ENCODE results near the gene PRRT4. TPM values are rescaled to one million over a fixed set of nuclear protein-coding genes. Genes with fewer than 3 reads are reported as not detected.
A peak's percentile ranks its signal among the peaks of the same experiment; 100 is the strongest.

The PRRT4 gene
- total RNA-seq, 1 donor from 2014 or later, result 1.6 TPM

DNA sequence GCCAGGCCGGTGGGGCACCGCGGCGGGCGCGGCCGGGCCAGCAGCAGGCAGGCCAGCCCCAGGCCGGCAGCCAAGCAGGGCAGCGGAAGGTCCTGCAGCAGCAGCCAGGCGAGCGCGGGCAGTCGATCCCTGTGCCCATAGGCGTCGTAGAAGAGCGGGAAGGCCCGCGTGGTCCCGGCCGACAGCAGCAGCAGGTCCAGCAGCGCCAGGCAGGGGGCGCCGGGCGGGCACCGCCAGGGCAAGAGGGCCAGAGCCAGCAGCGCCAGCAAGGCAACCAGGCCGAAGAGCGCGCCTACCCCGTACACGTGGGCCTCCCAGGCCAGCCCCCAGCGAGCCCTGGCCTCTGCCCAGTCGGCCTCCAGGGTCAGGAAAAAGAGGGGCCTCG lies 9.3 kb downstream of the PRRT4 start:
- TF ChIP-seq, protein P1, sequence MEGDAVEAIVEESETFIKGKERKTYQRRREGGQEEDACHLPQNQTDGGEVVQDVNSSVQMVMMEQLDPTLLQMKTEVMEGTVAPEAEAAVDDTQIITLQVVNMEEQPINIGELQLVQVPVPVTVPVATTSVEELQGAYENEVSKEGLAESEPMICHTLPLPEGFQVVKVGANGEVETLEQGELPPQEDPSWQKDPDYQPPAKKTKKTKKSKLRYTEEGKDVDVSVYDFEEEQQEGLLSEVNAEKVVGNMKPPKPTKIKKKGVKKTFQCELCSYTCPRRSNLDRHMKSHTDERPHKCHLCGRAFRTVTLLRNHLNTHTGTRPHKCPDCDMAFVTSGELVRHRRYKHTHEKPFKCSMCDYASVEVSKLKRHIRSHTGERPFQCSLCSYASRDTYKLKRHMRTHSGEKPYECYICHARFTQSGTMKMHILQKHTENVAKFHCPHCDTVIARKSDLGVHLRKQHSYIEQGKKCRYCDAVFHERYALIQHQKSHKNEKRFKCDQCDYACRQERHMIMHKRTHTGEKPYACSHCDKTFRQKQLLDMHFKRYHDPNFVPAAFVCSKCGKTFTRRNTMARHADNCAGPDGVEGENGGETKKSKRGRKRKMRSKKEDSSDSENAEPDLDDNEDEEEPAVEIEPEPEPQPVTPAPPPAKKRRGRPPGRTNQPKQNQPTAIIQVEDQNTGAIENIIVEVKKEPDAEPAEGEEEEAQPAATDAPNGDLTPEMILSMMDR (IDR thresholded peaks at IDR 0.05; ENCODE audit: borderline replicate concordance), result peak; percentile 62
- Histone ChIP-seq H3K4me1 (peaks cover 18% of the 10 kb centered on the region), H3K4me3 (peak overlapping the region; percentile 58), H3K27me3 (ENCODE audit: low read depth) (peaks cover 43% of the 10 kb centered on the region), H3K27ac (replicated peaks) (no peak overlapping the region), H3K36me3 (no peaks in the 10 kb centered on the region), H3K9me3 (replicated peaks) (no peaks in the 10 kb centered on the region)
- peak; percentile 39 for DNase-seq
- intact Hi-C loops (cut with micrococcal nuclease), result no loop called here

DNA sequence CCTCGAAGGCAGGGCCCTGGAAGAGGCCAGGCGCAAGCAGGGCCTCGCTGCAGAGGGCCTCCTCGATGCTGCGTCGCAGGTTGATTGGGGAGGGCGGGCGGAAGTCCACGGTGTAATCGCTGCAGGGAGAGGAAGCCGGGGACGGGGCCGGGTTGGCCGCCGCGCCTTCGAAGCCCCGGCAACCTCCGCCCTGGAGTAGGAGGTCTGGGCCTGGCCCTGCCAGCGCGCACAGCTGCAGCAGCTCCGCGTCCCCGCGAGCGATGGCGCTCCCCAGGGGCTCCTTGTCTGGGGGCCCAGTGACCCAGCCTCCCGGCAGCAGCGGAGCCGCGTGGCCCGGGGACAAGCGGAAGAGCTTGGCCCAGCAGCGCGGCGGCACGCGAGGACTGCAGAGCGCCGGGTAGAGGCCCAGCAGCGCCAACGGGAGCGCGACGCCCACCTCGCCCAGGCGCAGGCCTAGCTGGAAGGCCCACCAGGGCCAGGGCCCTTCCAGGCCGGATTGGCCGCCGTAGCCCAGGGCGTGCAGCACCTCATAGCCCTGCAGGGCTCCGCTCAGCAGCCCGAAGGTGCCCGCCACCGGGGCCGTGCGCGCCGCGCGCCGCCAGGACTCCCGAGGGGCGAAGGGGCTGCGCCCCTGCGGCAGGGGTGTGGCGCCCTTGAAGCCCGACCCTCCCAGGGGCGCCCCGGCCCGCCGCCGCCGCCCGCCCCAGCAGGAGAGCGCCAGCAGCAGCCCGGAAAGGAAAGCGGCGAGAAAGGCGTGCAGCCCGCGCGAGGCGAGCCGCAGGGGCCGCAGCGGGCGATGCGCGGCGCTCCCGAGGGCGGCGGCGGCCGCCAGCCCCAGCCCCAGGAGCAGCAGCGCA lies 10.0 kb downstream of the PRRT4 start:
- intact Hi-C loops (cut with micrococcal nuclease), result no loop called here
- DNase-seq, result peak; percentile 21
- TF ChIP-seq, protein P1 (IDR thresholded peaks at IDR 0.05; ENCODE audit: borderline replicate concordance), result no peak

DNA sequence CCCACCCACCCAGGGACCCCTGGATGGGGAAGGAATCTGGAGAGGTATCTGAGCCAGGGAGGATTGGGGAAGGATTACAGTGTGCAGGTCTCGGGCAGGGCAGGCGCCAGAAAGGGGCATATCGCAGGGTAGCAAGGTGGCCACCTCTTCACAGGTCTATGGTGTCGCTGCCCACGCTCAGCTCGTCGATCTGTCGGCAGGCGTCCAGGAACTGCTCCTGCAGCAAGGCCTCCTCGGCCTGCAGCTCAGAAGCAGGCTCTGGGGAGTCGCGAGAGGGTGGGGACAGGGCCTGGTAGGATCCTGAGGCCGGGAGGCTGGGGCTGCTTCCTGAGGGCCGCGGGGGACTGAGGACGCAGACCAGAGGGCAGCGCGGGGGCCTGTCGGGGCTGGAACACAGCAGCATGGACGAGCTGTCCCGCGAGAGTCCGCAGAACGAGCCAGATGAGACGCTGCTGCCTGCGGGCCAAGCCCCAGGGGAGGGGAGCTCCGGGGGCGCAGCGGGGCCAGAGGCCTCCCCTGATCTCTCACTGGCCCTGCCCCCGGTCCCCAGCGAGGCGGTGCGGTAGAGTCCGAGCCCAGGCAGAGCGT lies 10.7 kb downstream of the PRRT4 start:
- Histone ChIP-seq H3K36me3 (no peaks in the 10 kb centered on the region), H3K4me1 (peaks cover 12% of the 10 kb centered on the region), H3K4me3 (peak overlapping the region; percentile 58), H3K9me3 (replicated peaks) (no peaks in the 10 kb centered on the region), H3K27me3 (ENCODE audit: low read depth) (peaks cover 43% of the 10 kb centered on the region), H3K27ac (replicated peaks) (no peak overlapping the region)
- intact Hi-C loops (cut with micrococcal nuclease), result no loop called here
- TF ChIP-seq, protein P1 (IDR thresholded peaks at IDR 0.05; ENCODE audit: borderline replicate concordance), result no peak
- DNase-seq, result peak; percentile 23

More for the DNA sequence above, 10.0 kb downstream of the PRRT4 start:
- Histone ChIP-seq H3K36me3 (no peaks in the 10 kb centered on the region), H3K27me3 (ENCODE audit: low read depth) (peaks cover 43% of the 10 kb centered on the region), H3K4me3 (peak overlapping the region; percentile 58), H3K9me3 (replicated peaks) (no peaks in the 10 kb centered on the region), H3K4me1 (peaks cover 15% of the 10 kb centered on the region), H3K27ac (replicated peaks) (no peak overlapping the region)

DNA sequence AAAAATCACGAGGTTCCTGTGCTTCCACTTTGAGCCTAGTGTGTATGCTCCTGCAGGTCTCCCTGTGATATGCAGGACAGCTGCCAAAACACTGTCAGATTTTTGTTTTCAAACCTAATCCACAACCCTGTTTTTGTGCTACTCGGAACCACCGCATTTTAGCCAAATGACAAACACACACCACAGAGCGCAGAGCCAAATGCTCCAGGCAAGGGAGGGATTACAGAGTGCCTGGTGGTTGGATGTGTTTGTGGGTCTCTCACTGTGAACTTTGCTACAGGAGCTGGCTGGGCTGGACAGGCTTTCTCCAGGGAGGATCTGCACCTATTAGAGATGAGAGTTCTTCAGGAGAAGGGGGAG lies 12.0 kb downstream of the PRRT4 start:
- Histone ChIP-seq H3K4me3 (no peak overlapping the region), H3K4me1 (peaks cover 12% of the 10 kb centered on the region), H3K27me3 (ENCODE audit: low read depth) (peaks cover 38% of the 10 kb centered on the region), H3K36me3 (no peaks in the 10 kb centered on the region), H3K27ac (replicated peaks) (no peak overlapping the region), H3K9me3 (replicated peaks) (no peaks in the 10 kb centered on the region)
- intact Hi-C loops (cut with micrococcal nuclease), result no loop called here
- DNase-seq, result no peak
- TF ChIP-seq, protein P1 (IDR thresholded peaks at IDR 0.05; ENCODE audit: borderline replicate concordance), result no peak

DNA sequence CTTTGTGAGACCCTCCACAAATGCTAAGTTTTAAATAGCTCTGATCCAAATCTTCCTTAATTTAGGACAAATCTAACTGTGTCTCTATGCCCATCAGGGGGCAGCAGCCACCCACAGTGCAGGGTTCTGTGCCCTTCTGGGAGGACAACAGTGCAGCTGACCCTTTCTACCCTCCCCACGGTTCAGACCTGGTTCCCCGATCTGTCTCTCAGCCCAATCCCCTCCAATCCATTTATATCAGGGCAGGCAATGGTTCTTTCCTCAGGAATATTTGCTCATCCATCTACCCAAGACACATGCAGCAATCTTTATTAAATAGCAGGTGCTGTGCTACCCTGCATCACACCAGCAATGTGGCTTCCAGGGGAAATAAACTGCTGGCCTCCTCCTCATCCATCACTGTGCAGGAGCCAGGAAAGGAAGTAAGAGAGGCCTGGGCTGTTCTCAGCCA lies 13.8 kb downstream of the PRRT4 start:
- peaks cover 27% of the 10 kb centered on the region for H3K4me1 ChIP-seq
- no peaks in the 10 kb centered on the region for H3K9me3 ChIP-seq (replicated peaks)
- intact Hi-C loops (cut with micrococcal nuclease), result no loop called here
- H3K4me3 ChIP-seq, result no peak overlapping the region
- H3K27me3 ChIP-seq (ENCODE audit: low read depth), result peaks cover 23% of the 10 kb centered on the region
- H3K36me3 ChIP-seq, result no peaks in the 10 kb centered on the region
- no peak overlapping the region for H3K27ac ChIP-seq (replicated peaks)
- TF ChIP-seq, protein P1 (IDR thresholded peaks at IDR 0.05; ENCODE audit: borderline replicate concordance), result peak; percentile 76
- DNase-seq, result peak; percentile 45

All from left ventricle myocardium inferior (tissue), 1 donor.